ENCODE measurements around the gene ELP1.
"Not testable (repeated sequence)": the region's sequence is repeated elsewhere in the genome, so short reads cannot be mapped to it uniquely, and the experiment has no call there.

Gene ELP1

GRCh38 chr9:108928386-108928785, 5.5 kb downstream of the ELP1 start:
- Histone ChIP-seq H2AFZ (ENCODE audit: low read depth, low read length) (no peak overlapping the region), H3K4me2 (ENCODE audit: low read length, poor library complexity, severe bottlenecking) (no peak overlapping the region), H3K79me1 (replicated peaks; ENCODE audit: low read length, poor library complexity, severe bottlenecking) (peaks cover 25% of the 10 kb centered on the region), H3K4me1 (ENCODE audit: control insufficient read depth, insufficient read depth, low read depth, low read length) (no peaks in the 10 kb centered on the region), H3K4me3 (ENCODE audit: insufficient read depth in 1 of 2, low read depth in 1 of 2, low read length in 2 of 2) (no peak overlapping the region), H2BK5ac (ENCODE audit: low read depth, low read length, poor library complexity, severe bottlenecking) (no peak overlapping the region), H3K14ac (ENCODE audit: low read length in 2 of 2) (no peak overlapping the region), H2BK12ac (ENCODE audit: low read length in 2 of 2) (no peak overlapping the region), H3K4ac (ENCODE audit: low read depth in 1 of 2, low read length in 2 of 2) (no peak overlapping the region), H3K27ac (ENCODE audit: low read length, poor library complexity, severe bottlenecking) (no peak overlapping the region), H3K36me3 (ENCODE audit: control insufficient read depth in 1 of 2, insufficient read depth in 2 of 2, low read depth in 1 of 2, low read length in 2 of 2) (peaks cover 6 to 67% of the 10 kb centered on the region in 2 experiments), H2AK5ac (ENCODE audit: low read length, severe bottlenecking) (no peak overlapping the region), H2BK15ac (ENCODE audit: low read depth, poor library complexity, severe bottlenecking) (no peak overlapping the region), H3K18ac (ENCODE audit: low read depth in 1 of 2, low read length in 2 of 2) (no peak overlapping the region), H3K9me3 (ENCODE audit: control insufficient read depth, low read length) (no peaks in the 10 kb centered on the region), H3K23ac (ENCODE audit: low read length in 2 of 2) (no peak overlapping the region), H4K91ac (ENCODE audit: low read length) (no peak overlapping the region), H3K9ac (ENCODE audit: low read length) (no peak overlapping the region), H2BK120ac (ENCODE audit: low read depth, low read length) (no peak overlapping the region), H3K27me3 (ENCODE audit: control insufficient read depth in 1 of 2, insufficient read depth in 1 of 2, low read length in 2 of 2) (no peaks in the 10 kb centered on the region), H4K8ac (ENCODE audit: low read length) (no peak overlapping the region)
- WGBS = 97% methylated on average over 2 of the region's 2 CpGs
- no peak for DNase-seq

- Histone ChIP-seq H3K27me3 (ENCODE audit: control insufficient read depth in 1 of 2, insufficient read depth in 1 of 2, low read length in 2 of 2) (no peaks in the 10 kb centered on the region), H2AK5ac (ENCODE audit: low read length, severe bottlenecking) (no peak overlapping the region), H4K8ac (ENCODE audit: low read length) (no peak overlapping the region), H3K4me2 (ENCODE audit: low read length, poor library complexity, severe bottlenecking) (no peak overlapping the region), H3K9me3 (ENCODE audit: control insufficient read depth, low read length) (no peaks in the 10 kb centered on the region), H2BK5ac (ENCODE audit: low read depth, low read length, poor library complexity, severe bottlenecking) (no peak overlapping the region), H4K91ac (ENCODE audit: low read length) (no peak overlapping the region), H3K18ac (ENCODE audit: low read depth in 1 of 2, low read length in 2 of 2) (no peak overlapping the region), H2BK15ac (ENCODE audit: low read depth, poor library complexity, severe bottlenecking) (no peak overlapping the region), H2BK120ac (ENCODE audit: low read depth, low read length) (no peak overlapping the region), H2BK12ac (ENCODE audit: low read length in 2 of 2) (no peak overlapping the region), H3K27ac (ENCODE audit: low read length, poor library complexity, severe bottlenecking) (no peak overlapping the region), H2AFZ (ENCODE audit: low read depth, low read length) (no peak overlapping the region), H3K36me3 (ENCODE audit: control insufficient read depth in 1 of 2, insufficient read depth in 2 of 2, low read depth in 1 of 2, low read length in 2 of 2) (peaks cover 11 to 96% of the 10 kb centered on the region in 2 experiments), H3K4ac (ENCODE audit: low read depth in 1 of 2, low read length in 2 of 2) (no peak overlapping the region), H3K4me3 (ENCODE audit: insufficient read depth in 1 of 2, low read depth in 1 of 2, low read length in 2 of 2) (no peak overlapping the region), H3K9ac (ENCODE audit: low read length) (no peak overlapping the region), H3K4me1 (ENCODE audit: control insufficient read depth, insufficient read depth, low read depth, low read length) (no peaks in the 10 kb centered on the region), H3K79me1 (replicated peaks; ENCODE audit: low read length, poor library complexity, severe bottlenecking) (peaks cover 19% of the 10 kb centered on the region), H3K14ac (ENCODE audit: low read length in 2 of 2) (no peak overlapping the region), H3K23ac (ENCODE audit: low read length in 2 of 2) (no peak overlapping the region)
- DNase-seq = no peak
Observed at GRCh38 chr9:108924466-108924865, 9.5 kb downstream of the ELP1 start.

GRCh38 chr9:108921200-108921599, 12.7 kb downstream of the ELP1 start:
- no peak overlapping the region for H2BK12ac ChIP-seq (ENCODE audit: low read length in 2 of 2)
- H3K23ac ChIP-seq (ENCODE audit: low read length in 2 of 2) = no peak overlapping the region
- no peak overlapping the region for H3K4me2 ChIP-seq (ENCODE audit: low read length, poor library complexity, severe bottlenecking)
- peaks cover 13 to 94% of the 10 kb centered on the region in 2 experiments for H3K36me3 ChIP-seq (ENCODE audit: control insufficient read depth in 1 of 2, insufficient read depth in 2 of 2, low read depth in 1 of 2, low read length in 2 of 2)
- H2AK5ac ChIP-seq (ENCODE audit: low read length, severe bottlenecking) = no peak overlapping the region
- no peak overlapping the region for H3K4ac ChIP-seq (ENCODE audit: low read depth in 1 of 2, low read length in 2 of 2)
- DNase-seq = no peak
- no peak overlapping the region for H3K14ac ChIP-seq (ENCODE audit: low read length in 2 of 2)
- no peak overlapping the region for H2BK15ac ChIP-seq (ENCODE audit: low read depth, poor library complexity, severe bottlenecking)
- no peak overlapping the region for H3K18ac ChIP-seq (ENCODE audit: low read depth in 1 of 2, low read length in 2 of 2)
- H3K4me1 ChIP-seq (ENCODE audit: control insufficient read depth, insufficient read depth, low read depth, low read length) = no peaks in the 10 kb centered on the region
- H3K27ac ChIP-seq (ENCODE audit: low read length, poor library complexity, severe bottlenecking) = no peak overlapping the region
- peaks cover 12% of the 10 kb centered on the region for H3K79me1 ChIP-seq (replicated peaks; ENCODE audit: low read length, poor library complexity, severe bottlenecking)
- no peak overlapping the region for H3K9ac ChIP-seq (ENCODE audit: low read length)
- WGBS = no CpG with 5 or more reads among the region's 1 CpG
- H2BK120ac ChIP-seq (ENCODE audit: low read depth, low read length) = no peak overlapping the region
- no peak overlapping the region for H4K91ac ChIP-seq (ENCODE audit: low read length)
- no peaks in the 10 kb centered on the region for H3K9me3 ChIP-seq (ENCODE audit: control insufficient read depth, low read length)
- H2AFZ ChIP-seq (ENCODE audit: low read depth, low read length) = no peak overlapping the region
- no peak overlapping the region for H2BK5ac ChIP-seq (ENCODE audit: low read depth, low read length, poor library complexity, severe bottlenecking)
- H3K27me3 ChIP-seq (ENCODE audit: control insufficient read depth in 1 of 2, insufficient read depth in 1 of 2, low read length in 2 of 2) = no peaks in the 10 kb centered on the region
- no peak overlapping the region for H3K4me3 ChIP-seq (ENCODE audit: insufficient read depth in 1 of 2, low read depth in 1 of 2, low read length in 2 of 2)
- no peak overlapping the region for H4K8ac ChIP-seq (ENCODE audit: low read length)

- H2BK120ac ChIP-seq (ENCODE audit: low read depth, low read length); H3K4me3 ChIP-seq (ENCODE audit: insufficient read depth in 1 of 2, low read depth in 1 of 2, low read length in 2 of 2); H2AK5ac ChIP-seq (ENCODE audit: low read length, severe bottlenecking); H3K9ac ChIP-seq (ENCODE audit: low read length); H3K18ac ChIP-seq (ENCODE audit: low read depth in 1 of 2, low read length in 2 of 2); H2BK12ac ChIP-seq (ENCODE audit: low read length in 2 of 2); H3K9me3 ChIP-seq (ENCODE audit: control insufficient read depth, low read length); DNase-seq; H3K4me2 ChIP-seq (ENCODE audit: low read length, poor library complexity, severe bottlenecking); H3K27me3 ChIP-seq (ENCODE audit: control insufficient read depth in 1 of 2, insufficient read depth in 1 of 2, low read length in 2 of 2); H4K91ac ChIP-seq (ENCODE audit: low read length); H3K4ac ChIP-seq (ENCODE audit: low read depth in 1 of 2, low read length in 2 of 2); H4K8ac ChIP-seq (ENCODE audit: low read length); H3K23ac ChIP-seq (ENCODE audit: low read length in 2 of 2); H3K27ac ChIP-seq (ENCODE audit: low read length, poor library complexity, severe bottlenecking); H2BK5ac ChIP-seq (ENCODE audit: low read depth, low read length, poor library complexity, severe bottlenecking); H2BK15ac ChIP-seq (ENCODE audit: low read depth, poor library complexity, severe bottlenecking); H3K4me1 ChIP-seq (ENCODE audit: control insufficient read depth, insufficient read depth, low read depth, low read length); H2AFZ ChIP-seq (ENCODE audit: low read depth, low read length); H3K14ac ChIP-seq (ENCODE audit: low read length in 2 of 2): not testable (repeated sequence)
- WGBS = no CpG with 5 or more reads among the region's 1 CpG
- Histone ChIP-seq H3K36me3 (ENCODE audit: control insufficient read depth in 1 of 2, insufficient read depth in 2 of 2, low read depth in 1 of 2, low read length in 2 of 2) (peaks cover 12 to 94% of the 10 kb centered on the region in 2 experiments), H3K79me1 (replicated peaks; ENCODE audit: low read length, poor library complexity, severe bottlenecking) (peaks cover 11% of the 10 kb centered on the region)
Observed at GRCh38 chr9:108920401-108920800, 13.5 kb downstream of the ELP1 start.
